PC-9 (cell line): ENCODE measurements around the gene UNC5CL. TPM values are rescaled to one million over a fixed set of nuclear protein-coding genes. Genes with fewer than 3 reads are reported as not detected.

Experiments used
- BruUV-seq: library from RNA; stranded (reverse); fragments of 400-500 nt; replicated peaks from 2 replicates; lab custom pipeline; 2021; lab: Mats Ljungman, UMichigan
- CTCF ChIA-PET: fragments of 300-600 bp; sonication (Branson Sonifier 250); formaldehyde crosslinking; loops from one replicate; lab custom pipeline; 2022; ENCODE audit warnings: antibody characterized with exemption; lab: Charles Lee
- POLR2A ChIA-PET: fragments of 300-600 bp; sonication (Branson Sonifier 250); formaldehyde crosslinking; loops from one replicate; lab custom pipeline; 2022; ENCODE audit warnings: antibody characterized with exemption; ENCODE audit not compliant: unreplicated experiment; lab: Charles Lee
- DNase-seq, 2 experiments: peaks; one replicate each; pipeline versions ENCODE4 v3.0.0 to v3.0.0-alpha.2; 2015 to 2022; ENCODE audit warnings: mixed read lengths in 1 of 2
- H2AFZ ChIP-seq: fragments of 200-600 bp; sonication (generic); 2 replicates; pipeline ENCODE4 v1.8.1; 2017; ENCODE audit warnings: antibody characterized with exemption
- H3F3A ChIP-seq: fragments of 200-600 bp; sonication (generic); 2 replicates; pipeline ENCODE4 v1.8.1; 2017; ENCODE audit warnings: antibody characterized with exemption, mild to moderate bottlenecking, low read depth; ENCODE audit not compliant: insufficient read depth
- H3K27ac ChIP-seq: fragments of 200-600 bp; sonication (generic); 2 replicates; pipeline ENCODE4 v1.6.1; 2016; ENCODE audit warnings: mixed run types
- H3K27me3 ChIP-seq: fragments of 200-600 bp; sonication (generic); 2 replicates; pipeline ENCODE4 v1.6.1; 2016; ENCODE audit warnings: low read depth, mixed run types; ENCODE audit not compliant: insufficient read depth
- H3K36me3 ChIP-seq: fragments of 200-600 bp; sonication (generic); 2 replicates; pipeline ENCODE4 v1.6.1; 2016; ENCODE audit warnings: low read depth, mixed run types
- H3K4me1 ChIP-seq: fragments of 200-600 bp; sonication (generic); replicated peaks from 2 replicates; pipeline ENCODE4 v1.6.1; 2016; ENCODE audit warnings: mixed run types; ENCODE audit not compliant: insufficient read depth
- H3K4me2 ChIP-seq: fragments of 200-600 bp; sonication (generic); 2 replicates; pipeline ENCODE4 v1.6.1; 2017; ENCODE audit warnings: mixed run types
- H3K4me3 ChIP-seq: fragments of 200-600 bp; sonication (generic); 2 replicates; pipeline ENCODE4 v1.6.1; 2016; ENCODE audit warnings: mixed run types
- H3K79me2 ChIP-seq: fragments of 200-600 bp; sonication (generic); 2 replicates; pipeline ENCODE4 v1.6.1; 2017; ENCODE audit warnings: low read depth, mixed run types
- H3K9me2 ChIP-seq: fragments of 200-600 bp; sonication (generic); 2 replicates; pipeline ENCODE4 v1.8.1; 2017; ENCODE audit warnings: mild to moderate bottlenecking; ENCODE audit not compliant: insufficient read depth
- H3K9me3 ChIP-seq: fragments of 200-600 bp; sonication (generic); 2 replicates; pipeline ENCODE4 v1.8.1; 2016; ENCODE audit warnings: low read depth; ENCODE audit not compliant: insufficient read depth
- H4K20me1 ChIP-seq: fragments of 200-600 bp; sonication (generic); 2 replicates; pipeline ENCODE4 v1.8.1; 2017; ENCODE audit not compliant: insufficient read depth
- CTCF ChIP-seq: fragments of 200-600 bp; sonication (generic); conservative IDR thresholded peaks from 2 replicates; pipeline ENCODE4 v1.6.1; 2017; ENCODE audit warnings: mixed run types, antibody characterized with exemption, mild to moderate bottlenecking, moderate library complexity
- EZH2 ChIP-seq: fragments of 200-600 bp; sonication (generic); IDR thresholded peaks from 2 replicates; pipeline ENCODE4 v1.8.0; 2017; ENCODE audit warnings: antibody characterized with exemption, low read depth
- intact Hi-C: fragments of 100-400 bp; cut with micrococcal nuclease; formaldehyde crosslinking; loops from one replicate; pipeline ENCODE4 v1.10.0; 2022; ENCODE audit not compliant: unreplicated experiment
- total RNA-seq: library from RNA; stranded (reverse); gene quantifications from 2 replicates; pipeline ENCODE4 v1.2.3, GENCODE V29; 2021

Gene UNC5CL
- total RNA-seq, 1 experiment from 2014 or later: 1.7 TPM

- Histone ChIP-seq H3K9me2 (no peaks in the 10 kb centered on the region), H3F3A (peaks cover 22% of the 10 kb centered on the region), H3K79me2 (peaks cover 63% of the 10 kb centered on the region), H3K4me3 (no peak overlapping the region), H3K36me3 (peaks cover 58% of the 10 kb centered on the region), H3K9me3 (no peaks in the 10 kb centered on the region), H2AFZ (no peak overlapping the region), H3K4me2 (no peak overlapping the region), H3K27ac (no peak overlapping the region), H4K20me1 (peaks cover 60% of the 10 kb centered on the region), H3K4me1 (peaks cover 19% of the 10 kb centered on the region), H3K27me3 (no peaks in the 10 kb centered on the region)
- ChIA-PET CTCF (no interaction called here), POLR2A (no interaction called here)
- TF ChIP-seq EZH2 (no peak), CTCF (no peak)
- DNase-seq: no peak
- intact Hi-C loops: loop anchor here (5.0 kb wide), 1 partner anchor 1967 kb away; no protein-coding TSS in a partner anchor
- BruUV-seq: no TSS peak
These were observed 40.1 kb upstream of the UNC5CL start for GRCh38 chr6:41079080-41079479.

- Histone ChIP-seq H4K20me1 (peaks cover 60% of the 10 kb centered on the region), H2AFZ (no peak overlapping the region), H3K9me2 (no peaks in the 10 kb centered on the region), H3K27me3 (no peaks in the 10 kb centered on the region), H3F3A (peaks cover 25% of the 10 kb centered on the region), H3K79me2 (peaks cover 70% of the 10 kb centered on the region), H3K4me3 (no peak overlapping the region), H3K9me3 (no peaks in the 10 kb centered on the region), H3K4me1 (peaks cover 20% of the 10 kb centered on the region), H3K36me3 (peaks cover 48% of the 10 kb centered on the region), H3K4me2 (no peak overlapping the region), H3K27ac (no peak overlapping the region)
- TF ChIP-seq EZH2 (no peak), CTCF (no peak)
- DNase-seq: no peak
- ChIA-PET CTCF (no interaction called here), POLR2A (no interaction called here)
- no TSS peak for BruUV-seq
- intact Hi-C loops: loop anchor here (5.0 kb wide), 1 partner anchor 1966 kb away; no protein-coding TSS in a partner anchor
These were observed 39.1 kb upstream of the UNC5CL start for GRCh38 chr6:41078101-41078500.

- Histone ChIP-seq H3K27me3 (no peaks in the 10 kb centered on the region), H3F3A (peaks cover 22% of the 10 kb centered on the region), H3K9me3 (no peaks in the 10 kb centered on the region), H4K20me1 (peaks cover 57% of the 10 kb centered on the region), H3K4me2 (peak overlapping the region; percentile 11; the same call in 1 of the 2 replicates), H3K36me3 (peaks cover 44% of the 10 kb centered on the region), H3K4me1 (peaks cover 20% of the 10 kb centered on the region), H3K27ac (no peak overlapping the region), H3K4me3 (no peak overlapping the region), H3K9me2 (no peaks in the 10 kb centered on the region), H2AFZ (no peak overlapping the region), H3K79me2 (peaks cover 70% of the 10 kb centered on the region)
- ChIA-PET POLR2A (no interaction called here), CTCF (no interaction called here)
- TF ChIP-seq EZH2: no peak
- no peak for TF ChIP-seq CTCF
- intact Hi-C loops: loop anchor here (5.0 kb wide), 1 partner anchor 1965 kb away; no protein-coding TSS in a partner anchor
- no peak for DNase-seq
- no TSS peak for BruUV-seq
These were observed 38.5 kb upstream of the UNC5CL start for GRCh38 chr6:41077536-41077935.
